Measurements from ENCODE around the gene PSORS1C2. TPM values are rescaled to one million over a fixed set of nuclear protein-coding genes. Genes with fewer than 3 reads are reported as not detected.
A peak's percentile ranks its signal among the peaks of the same experiment; 100 is the strongest.
"Not testable (repeated sequence)": the region's sequence is repeated elsewhere in the genome, so short reads cannot be mapped to it uniquely, and the experiment has no call there.

The PSORS1C2 gene
- total RNA-seq: not detected

DNA sequence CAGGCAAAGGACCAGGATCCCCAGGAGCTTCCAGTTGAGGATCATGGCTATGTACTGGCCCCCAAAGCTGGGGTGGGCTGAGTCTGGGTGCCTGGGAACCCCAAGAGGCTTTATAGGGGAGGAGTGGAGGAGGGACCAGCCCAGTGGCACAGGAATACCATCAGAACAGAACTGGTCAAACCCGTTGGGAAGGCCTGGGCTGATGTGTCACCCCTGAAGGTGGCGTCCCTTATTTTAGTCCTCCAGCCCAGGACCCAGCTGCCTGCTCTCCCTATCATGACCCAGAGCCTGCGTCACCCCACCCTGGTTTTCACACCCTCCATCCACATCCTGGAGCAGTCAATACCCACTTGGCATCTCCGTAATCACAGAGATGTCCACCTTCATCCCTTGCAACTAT, at the start of gene PSORS1C2:
PSORS1C2 (minus strand) TSS at position 85 of the 400 bp plus-strand sequence; CDS start at position 45, 40 bp downstream.
- Histone ChIP-seq H3K27me3 (no peaks in the 10 kb centered on the region), H3K9ac (ENCODE audit: low read depth in 2 of 2, low read length in 2 of 2) (peak within 1 kb of the TSS in 1 of 2 donors; percentile 9), H3K9me3 (no peaks in the 10 kb centered on the region), H3K4me3 (no peak within 1 kb of the TSS), H3K36me3 (no peaks in the 10 kb centered on the region), H3K4me1 (no peaks in the 10 kb centered on the region), H3K27ac (no peak within 1 kb of the TSS)
- DNase-seq: no peak
- intact Hi-C loops (cut with DNase I): loop anchor here (2.0 to 5.0 kb wide), 3 partner anchors 54 to 243 kb away; no protein-coding TSS in a partner anchor
- TF ChIP-seq, protein P1, sequence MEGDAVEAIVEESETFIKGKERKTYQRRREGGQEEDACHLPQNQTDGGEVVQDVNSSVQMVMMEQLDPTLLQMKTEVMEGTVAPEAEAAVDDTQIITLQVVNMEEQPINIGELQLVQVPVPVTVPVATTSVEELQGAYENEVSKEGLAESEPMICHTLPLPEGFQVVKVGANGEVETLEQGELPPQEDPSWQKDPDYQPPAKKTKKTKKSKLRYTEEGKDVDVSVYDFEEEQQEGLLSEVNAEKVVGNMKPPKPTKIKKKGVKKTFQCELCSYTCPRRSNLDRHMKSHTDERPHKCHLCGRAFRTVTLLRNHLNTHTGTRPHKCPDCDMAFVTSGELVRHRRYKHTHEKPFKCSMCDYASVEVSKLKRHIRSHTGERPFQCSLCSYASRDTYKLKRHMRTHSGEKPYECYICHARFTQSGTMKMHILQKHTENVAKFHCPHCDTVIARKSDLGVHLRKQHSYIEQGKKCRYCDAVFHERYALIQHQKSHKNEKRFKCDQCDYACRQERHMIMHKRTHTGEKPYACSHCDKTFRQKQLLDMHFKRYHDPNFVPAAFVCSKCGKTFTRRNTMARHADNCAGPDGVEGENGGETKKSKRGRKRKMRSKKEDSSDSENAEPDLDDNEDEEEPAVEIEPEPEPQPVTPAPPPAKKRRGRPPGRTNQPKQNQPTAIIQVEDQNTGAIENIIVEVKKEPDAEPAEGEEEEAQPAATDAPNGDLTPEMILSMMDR (IDR thresholded peaks at IDR 0.05): no peak

DNA sequence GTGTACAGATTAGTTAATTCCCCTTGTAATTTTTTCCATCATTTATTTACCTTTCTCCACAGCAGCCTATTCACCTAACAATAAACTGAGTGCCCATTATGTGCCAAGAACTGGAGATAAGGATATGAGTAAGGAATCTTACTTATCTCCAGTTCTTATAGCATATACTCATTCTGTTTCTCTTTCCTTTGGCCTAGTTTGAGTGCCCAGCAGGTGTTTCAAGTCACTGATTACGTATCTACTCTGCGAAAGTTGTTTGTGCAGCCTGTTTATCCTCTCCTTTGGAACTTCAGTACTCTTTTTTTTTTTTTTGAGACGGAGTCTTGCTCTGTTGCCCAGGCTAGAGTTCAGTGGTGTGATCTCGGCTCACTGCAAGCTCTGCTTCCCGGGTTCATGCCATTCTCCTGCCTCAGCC, 48.9 kb upstream of the PSORS1C2 start:
- DNase-seq: peak; percentile 65
- intact Hi-C loops (cut with DNase I): loop anchor here (2.0 kb wide), 1 partner anchor 43 kb away; no protein-coding TSS in a partner anchor
- peak overlapping the region; percentile 96 for H3K27ac ChIP-seq
- H3K36me3 ChIP-seq: no peaks in the 10 kb centered on the region
- TF ChIP-seq, protein P1 (IDR thresholded peaks at IDR 0.05): no peak
- H3K9me3 ChIP-seq: no peaks in the 10 kb centered on the region
- H3K9ac ChIP-seq (ENCODE audit: low read depth in 2 of 2, low read length in 2 of 2): peak overlapping the region in 1 of 2 donors; percentile 3
- H3K4me1 ChIP-seq: no peaks in the 10 kb centered on the region
- H3K27me3 ChIP-seq: no peaks in the 10 kb centered on the region
- no peak overlapping the region for H3K4me3 ChIP-seq

DNA sequence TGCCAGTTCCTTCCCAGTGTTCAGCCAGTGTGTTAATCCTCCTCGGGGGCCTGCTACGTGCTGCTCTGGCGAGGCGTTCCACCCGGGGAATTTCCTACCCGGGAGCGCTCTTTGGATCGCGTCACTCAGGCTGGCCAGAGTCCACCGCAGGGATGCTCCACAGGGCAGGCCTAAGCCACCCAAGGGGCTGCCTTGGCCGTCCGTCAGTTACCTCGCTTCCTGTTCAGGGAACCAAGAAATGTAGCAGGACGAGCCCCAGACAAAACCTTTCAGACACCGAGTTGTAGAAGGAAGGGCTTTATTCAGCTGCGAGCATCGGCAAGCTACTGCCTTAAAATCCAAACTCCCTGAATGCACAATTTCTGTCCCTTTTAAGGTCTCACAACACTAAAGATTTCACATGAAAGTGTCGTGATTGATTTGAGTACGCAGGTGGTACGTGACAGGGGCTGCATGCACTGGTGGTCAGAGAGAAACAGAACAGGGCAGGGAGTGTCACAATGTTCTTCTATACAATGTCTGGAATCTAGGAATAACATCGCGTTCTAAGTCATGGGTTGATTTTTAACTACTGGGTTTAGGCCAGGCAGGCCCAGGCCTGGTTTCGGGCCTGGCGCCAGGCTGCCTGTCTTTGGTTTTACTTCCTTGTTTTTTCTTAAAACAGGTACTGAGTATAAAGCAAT, 47.3 kb upstream of the PSORS1C2 start:
- Histone ChIP-seq H3K36me3 (no peaks in the 10 kb centered on the region), H3K9me3 (no peaks in the 10 kb centered on the region), H3K4me1 (no peaks in the 10 kb centered on the region), H3K27me3 (no peaks in the 10 kb centered on the region), H3K27ac (peak overlapping the region; percentile 96), H3K9ac (ENCODE audit: low read depth in 2 of 2, low read length in 2 of 2) (peak overlapping the region; percentile 53 to 78), H3K4me3 (peak overlapping the region; percentile 23)
- peak; percentile 85 for DNase-seq
- TF ChIP-seq, protein P1 (IDR thresholded peaks at IDR 0.05): no peak
- intact Hi-C loops (cut with DNase I): loop anchor here (2.0 kb wide), 1 partner anchor 41 kb away; no protein-coding TSS in a partner anchor

DNA sequence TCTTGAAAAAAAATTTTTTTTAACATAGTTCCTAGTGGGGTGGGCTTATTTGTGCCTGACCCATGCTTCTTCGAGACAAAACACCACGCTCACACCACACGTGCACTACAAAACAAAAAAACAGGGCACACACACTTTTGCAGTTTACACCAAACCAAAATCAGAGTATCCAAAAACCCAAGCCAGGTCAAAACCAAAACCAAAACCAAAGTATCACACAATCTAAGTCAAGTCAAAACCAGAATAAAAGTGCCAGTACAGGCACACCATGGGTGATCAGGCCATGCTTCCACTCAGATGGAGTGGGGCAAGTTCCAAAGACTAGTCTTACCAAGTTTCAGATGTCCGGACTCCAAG, 46.8 kb upstream of the PSORS1C2 start:
- H3K36me3 ChIP-seq, DNase-seq, H3K4me1 ChIP-seq, H3K9me3 ChIP-seq, H3K27me3 ChIP-seq: not testable (repeated sequence)
- Histone ChIP-seq H3K27ac (peak overlapping the region; percentile 96), H3K4me3 (peak overlapping the region; percentile 23), H3K9ac (ENCODE audit: low read depth in 2 of 2, low read length in 2 of 2) (peak overlapping the region; percentile 53 to 78)
- intact Hi-C loops (cut with DNase I): loop anchor here (2.0 kb wide), 1 partner anchor 41 kb away; no protein-coding TSS in a partner anchor

DNA sequence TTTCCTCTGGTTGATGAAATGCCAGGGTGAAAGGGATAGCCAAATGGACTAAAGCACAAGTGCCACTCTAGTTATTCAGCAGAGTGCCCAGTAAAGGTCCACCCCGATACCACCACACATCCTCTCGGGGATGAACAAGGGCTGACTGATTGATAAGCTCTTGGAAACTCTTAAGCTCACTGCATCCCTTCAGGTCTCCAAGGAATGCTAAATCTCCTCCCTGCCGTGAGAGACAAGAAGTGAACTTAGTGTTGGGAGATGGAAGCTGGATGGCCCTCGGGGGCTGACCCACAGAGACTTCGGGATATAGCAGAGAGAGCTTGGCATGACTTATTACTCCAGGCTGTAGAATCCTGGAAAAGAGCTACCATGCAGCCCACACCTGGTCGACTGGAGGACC, 45.0 kb upstream of the PSORS1C2 start:
- H3K36me3 ChIP-seq; H3K27me3 ChIP-seq; intact Hi-C loops (cut with DNase I); DNase-seq; H3K4me1 ChIP-seq; H3K4me3 ChIP-seq; H3K27ac ChIP-seq; H3K9me3 ChIP-seq; H3K9ac ChIP-seq (ENCODE audit: low read depth in 2 of 2, low read length in 2 of 2): not testable (repeated sequence)

DNA sequence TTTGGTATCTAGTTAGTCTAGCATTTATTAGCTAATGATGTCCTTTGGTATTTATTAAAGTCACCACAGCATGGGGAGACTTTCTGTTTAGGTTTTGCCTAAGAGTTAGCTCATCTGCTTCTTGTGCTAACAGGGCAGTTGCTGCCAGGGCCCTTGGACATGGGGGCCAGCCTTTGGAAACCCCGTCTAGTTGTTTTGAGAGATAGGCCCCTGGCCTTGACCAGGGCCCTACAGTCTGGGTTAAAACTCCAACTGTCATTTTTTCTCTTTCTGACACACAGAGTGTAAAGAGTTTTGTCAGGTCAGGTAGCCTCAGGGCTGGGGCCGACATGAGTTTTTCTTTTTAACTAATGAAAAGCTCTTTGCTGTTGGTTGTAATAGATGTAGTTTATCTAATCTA, 44.4 kb upstream of the PSORS1C2 start:
- H3K9me3 ChIP-seq; intact Hi-C loops (cut with DNase I); H3K27me3 ChIP-seq; DNase-seq; H3K36me3 ChIP-seq; H3K4me1 ChIP-seq; H3K27ac ChIP-seq; H3K4me3 ChIP-seq; H3K9ac ChIP-seq (ENCODE audit: low read depth in 2 of 2, low read length in 2 of 2): not testable (repeated sequence)

DNA sequence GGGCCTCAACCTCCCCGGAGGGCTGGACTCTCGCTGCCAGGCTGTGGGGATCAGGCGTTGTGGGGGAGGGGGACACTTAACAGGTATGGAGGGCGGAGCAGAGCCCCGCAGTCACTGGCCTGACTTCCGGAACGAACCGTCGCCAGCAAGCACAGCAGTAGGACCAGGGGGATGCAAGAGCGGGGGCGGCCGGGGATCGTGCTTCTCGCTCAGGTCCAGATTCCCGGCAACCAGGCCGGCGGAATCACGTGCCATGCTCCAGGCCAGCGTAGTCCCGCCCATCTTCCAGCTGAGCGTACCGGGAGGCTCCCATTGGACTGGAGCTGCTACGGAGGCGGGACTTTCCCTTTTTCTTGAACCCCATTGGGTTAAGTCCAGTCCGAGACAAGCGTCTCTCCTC, 41.6 kb upstream of the PSORS1C2 start:
- TF ChIP-seq, protein P1 (IDR thresholded peaks at IDR 0.05): no peak
- Histone ChIP-seq H3K27me3 (no peaks in the 10 kb centered on the region), H3K4me1 (peaks cover 8% of the 10 kb centered on the region), H3K4me3 (peak overlapping the region; percentile 3), H3K27ac (no peak overlapping the region), H3K9ac (ENCODE audit: low read depth in 2 of 2, low read length in 2 of 2) (no peak overlapping the region), H3K9me3 (no peaks in the 10 kb centered on the region), H3K36me3 (no peaks in the 10 kb centered on the region)
- intact Hi-C loops (cut with DNase I): no loop called here
- peak; percentile 49 for DNase-seq

Measured in colonic mucosa (tissue), 4 donors.